Measurements from ENCODE around the gene POU3F3. TPM values are rescaled to one million over a fixed set of nuclear protein-coding genes. Genes with fewer than 3 reads are reported as not detected.

POU3F3 gene
- total RNA-seq, 1 donor from 2014 or later: not detected

DNA sequence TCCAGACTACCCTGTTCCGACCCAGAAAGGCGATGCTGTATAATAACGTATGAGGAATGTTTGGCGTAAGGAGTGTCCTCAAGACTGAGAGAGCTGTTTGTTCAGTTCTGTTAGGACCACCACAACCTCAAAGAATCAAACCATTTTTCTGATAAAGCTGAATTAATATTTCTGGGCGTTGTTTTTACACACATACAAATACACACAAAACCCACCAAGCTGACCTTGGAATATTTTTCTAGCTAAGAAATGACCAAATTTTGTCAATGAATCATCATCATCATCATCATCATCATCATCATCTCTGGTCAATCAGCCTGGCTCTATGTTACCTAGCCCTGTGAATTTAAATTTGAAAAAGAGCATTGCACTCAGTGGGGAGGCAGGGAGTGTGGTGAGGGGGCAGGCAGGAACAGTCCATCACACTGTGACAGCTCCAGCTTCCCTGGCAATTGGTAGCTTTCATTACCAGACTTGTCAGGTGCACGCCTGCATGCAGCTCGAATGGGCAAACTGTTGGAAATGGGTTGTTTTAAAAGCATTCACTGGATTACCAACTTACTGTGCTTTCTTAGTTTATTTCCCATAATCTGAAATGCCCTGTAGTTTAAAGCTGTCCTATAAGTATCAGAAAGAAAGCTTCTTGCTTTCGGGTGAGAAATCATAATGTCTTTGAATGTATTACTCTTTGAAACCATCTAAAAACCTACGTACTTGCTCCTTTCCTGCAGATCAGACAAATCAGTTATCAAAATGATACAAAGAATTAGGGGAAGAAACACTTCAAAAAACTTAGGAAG, 6.9 kb upstream of the POU3F3 start:
- DNase-seq (ENCODE audit: low read depth in 2 of 2): no peak

DNA sequence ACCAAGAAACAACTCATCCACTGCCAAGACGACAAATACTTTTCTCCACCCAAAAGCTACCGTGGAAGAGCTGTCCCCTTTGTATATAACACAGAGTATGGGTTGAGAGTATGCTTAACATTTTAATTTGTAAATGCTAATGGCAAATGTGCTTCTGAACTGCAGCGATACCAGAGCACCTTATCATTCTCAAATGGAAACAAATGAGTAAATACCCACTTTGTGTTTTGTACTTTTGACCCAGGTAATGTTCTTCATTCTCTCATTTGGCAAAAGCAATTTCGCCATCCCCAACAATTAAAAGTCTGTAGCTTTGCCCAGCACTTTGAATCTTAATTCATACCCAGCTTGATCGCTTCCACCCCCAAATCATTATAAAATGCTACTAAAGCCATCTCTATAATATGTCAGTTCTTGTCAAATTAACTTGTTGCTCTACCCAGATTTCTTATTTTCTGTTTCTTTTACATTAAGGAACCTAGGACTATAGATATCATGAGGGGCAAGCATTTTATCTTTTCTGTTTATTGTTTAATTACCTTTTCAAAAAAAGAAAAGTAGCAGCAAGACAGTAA, 6.2 kb upstream of the POU3F3 start:
- DNase-seq (ENCODE audit: low read depth in 2 of 2): no peak

DNA sequence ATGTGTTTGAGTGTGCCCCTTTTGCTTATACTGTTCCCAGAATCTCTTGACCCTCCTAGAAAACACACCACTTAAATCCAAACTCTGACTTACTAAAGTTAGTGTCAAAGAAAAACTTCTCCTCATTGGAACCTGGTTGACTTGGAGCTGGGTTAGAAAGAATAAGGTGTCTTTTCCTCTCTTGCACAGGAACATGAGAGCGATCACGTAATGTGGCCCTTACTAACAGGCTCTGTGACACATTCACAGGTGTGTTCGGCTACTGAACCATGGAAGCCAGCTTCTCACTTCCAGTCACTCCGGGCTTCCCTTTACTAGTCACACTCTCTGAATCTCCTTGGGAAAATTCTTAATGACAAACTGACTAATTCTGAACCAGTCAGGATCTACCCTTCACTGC, 5.4 kb upstream of the POU3F3 start:
- no peak for DNase-seq (ENCODE audit: low read depth in 2 of 2)

DNA sequence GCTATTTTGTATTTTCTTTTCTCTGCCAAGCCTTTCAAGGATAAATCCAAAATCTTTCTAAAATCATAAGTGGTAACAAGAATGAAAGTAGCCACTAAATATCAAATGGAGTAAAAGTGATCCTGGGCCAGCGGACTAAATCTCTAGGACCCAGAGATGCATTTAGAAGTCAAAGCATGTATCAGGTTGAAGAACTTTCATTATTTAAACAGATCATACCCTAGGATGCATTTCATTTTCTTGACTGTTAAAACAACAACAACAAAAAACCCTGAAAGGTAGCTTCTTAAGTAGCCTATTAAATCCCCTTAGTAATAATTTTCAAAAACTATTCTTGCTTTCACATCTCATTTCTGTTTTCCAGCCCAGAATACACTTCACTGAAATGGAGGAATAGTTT, 4.8 kb upstream of the POU3F3 start:
- no peak for DNase-seq (ENCODE audit: low read depth in 2 of 2)

DNA sequence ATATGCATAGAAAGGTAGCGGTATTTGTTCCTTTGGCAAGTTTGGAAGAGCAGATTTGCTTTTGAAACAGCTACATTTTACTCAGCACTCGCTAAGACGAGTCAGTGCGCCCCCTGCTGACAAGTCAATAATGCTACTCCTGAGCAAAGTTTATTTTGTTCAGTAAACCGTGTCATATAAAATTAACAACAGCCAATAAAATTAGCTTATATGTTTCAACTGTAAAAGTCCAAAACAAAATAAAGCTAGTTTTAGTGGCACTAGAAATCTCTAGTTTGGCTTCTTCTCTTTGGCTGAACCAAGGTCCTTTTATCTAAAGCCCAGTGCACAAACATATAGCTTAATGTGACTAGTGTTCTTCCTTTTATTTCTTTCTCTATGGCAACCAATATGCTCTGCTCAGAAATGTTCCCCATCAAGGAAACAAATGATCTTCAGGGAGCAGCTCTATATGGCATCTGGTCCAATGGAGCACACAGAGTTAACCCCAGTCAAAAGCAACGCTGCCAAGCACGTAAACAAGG, 4.2 kb upstream of the POU3F3 start:
- peak; percentile 65 to 70 for DNase-seq (ENCODE audit: low read depth in 2 of 2)

DNA sequence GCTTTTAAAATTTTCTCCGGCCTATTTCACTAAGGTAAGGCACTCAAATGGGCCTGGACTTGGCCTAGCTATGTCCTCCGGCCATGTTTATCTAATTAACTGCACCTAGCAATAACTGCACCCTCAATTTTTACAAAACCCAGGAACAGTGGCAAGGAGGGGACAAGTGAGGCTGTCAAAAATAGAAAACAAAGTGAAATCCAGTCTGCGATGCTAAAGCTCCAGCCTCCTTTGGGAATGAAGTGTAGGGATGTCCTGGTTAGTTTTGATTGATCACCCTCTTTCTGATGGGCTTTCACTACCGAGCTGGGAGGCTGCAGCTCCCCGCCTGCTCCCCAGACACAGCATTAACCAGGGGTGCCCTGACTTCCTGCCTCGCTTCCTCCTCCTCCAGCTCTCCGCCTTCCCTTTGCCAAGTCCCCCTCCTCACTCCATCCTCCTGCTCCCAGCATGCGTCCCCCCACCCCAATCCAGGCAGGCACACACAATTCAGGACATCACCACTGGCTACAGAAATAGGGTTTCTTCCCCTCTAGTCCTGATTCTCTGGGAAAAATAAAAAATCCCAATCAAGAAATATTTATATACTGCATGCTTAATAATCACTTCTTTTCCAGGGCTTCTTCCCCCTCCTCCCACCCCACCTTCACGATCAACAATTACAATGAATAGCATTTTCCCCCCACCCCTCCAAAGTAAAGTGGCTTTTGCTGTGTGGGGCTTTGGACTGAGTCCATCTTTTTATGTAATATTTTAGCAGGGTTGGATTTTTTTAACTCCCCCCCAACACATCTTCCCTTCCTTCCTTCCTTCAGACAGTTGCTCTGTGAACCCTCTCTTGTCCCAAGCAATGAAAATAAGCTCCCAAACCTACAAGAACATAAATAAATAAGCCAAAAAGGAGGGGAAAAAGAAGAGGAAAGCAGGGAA, 3.3 kb upstream of the POU3F3 start:
- DNase-seq (ENCODE audit: low read depth in 2 of 2): no peak

DNA sequence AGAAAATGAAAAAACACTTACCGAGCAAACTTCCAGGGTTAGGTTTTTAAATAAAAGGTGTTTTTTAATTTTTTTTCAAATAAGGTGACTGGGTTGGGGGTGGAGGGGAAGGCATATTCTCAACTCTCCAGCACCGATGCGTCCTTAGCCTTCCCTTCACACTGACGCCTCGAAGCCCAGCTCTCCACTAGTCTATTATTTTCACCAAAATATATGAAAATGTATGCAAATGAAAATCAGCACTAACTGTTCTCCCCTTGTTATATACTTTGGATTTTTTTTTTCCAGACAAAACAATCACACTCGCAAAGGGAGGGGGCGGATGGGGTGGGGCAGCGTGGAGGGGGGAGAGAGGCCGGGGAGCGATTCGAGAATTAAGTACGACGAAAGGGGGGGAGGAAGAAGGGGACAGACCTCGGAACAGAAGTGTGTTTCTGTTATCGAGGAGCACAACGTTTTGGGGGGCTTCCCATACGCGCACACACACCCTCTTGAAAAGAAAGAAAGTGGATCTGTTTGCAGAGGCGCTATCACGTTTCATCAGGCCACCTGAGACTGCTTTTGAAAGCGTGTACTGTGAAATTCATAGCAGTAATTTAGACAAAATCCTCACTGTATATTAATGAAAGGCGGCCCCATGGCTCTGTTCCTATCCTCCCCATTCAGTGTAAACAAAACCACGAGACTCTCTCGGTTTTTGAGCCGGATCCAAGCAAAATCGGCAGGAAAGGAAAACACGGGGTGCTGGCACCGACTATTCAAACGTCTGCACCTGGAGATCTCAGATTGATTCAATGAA, 2.4 kb upstream of the POU3F3 start:
- no peak for DNase-seq (ENCODE audit: low read depth in 2 of 2)

DNA sequence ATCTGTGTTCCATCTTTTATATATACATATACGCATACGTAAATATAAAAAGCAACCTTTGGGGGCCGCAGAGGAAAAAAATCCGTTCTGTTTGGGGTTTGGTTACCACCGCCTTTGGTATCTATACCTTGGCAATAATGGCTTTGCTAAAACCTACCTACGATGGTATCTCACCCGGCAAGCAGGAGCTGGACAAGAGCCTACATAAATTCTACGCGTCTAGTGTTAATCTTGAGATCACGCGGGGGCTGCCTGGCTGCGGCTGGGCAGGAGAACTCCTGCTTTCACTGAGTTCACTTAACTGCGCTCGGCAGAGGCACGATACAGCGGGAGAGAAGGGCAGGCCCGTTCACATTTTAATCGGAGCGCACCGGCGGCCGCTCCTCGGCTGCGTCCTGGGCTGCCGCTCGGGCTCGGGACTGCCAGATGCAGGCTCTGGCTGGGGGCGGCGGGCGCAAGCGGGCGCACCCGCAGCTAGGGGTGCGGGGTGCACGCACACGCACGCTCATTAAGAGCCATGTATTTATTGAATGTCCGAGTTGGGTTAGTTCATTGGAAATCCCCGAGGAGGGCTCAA, 1.7 kb upstream of the POU3F3 start:
- peak in 1 of 2 donors; percentile 24 for DNase-seq (ENCODE audit: low read depth in 2 of 2)

DNA sequence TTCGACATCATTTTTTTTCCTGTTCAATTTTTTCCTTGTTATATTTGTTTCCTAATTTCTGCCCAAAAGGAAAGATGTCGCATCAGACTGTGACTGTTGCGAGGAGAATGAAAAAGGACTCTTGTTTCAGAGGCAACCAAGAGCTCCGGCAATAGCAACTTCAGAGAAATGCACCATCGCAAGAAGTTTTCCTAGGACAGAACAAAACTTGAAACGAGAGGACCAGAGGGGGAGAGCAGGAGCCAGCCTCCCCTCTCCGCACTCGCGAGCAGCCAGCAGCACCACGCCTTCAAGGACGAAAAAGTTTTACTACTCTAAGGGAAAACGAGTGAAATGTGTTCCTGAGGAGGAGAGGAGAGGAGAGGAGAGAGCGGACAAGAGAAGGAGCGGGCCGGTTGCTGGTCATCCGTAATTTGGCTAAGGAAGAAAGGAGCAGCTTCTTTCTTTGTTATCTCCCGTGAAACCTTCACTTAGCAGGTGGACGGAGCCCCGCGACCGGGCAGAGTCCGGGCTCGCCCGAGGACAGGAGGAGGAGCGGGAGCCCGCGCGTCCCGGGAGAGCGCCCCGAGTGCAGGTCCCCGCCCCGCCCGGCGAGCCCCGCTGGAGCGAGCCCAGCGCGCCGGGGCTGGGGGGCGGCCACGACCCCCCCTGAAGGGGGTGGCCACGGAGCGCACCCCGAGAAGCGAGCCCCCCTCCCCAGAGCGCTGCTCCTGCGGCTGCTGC, 744 bp downstream of the POU3F3 start:
- DNase-seq (ENCODE audit: low read depth in 2 of 2): no peak

DNA sequence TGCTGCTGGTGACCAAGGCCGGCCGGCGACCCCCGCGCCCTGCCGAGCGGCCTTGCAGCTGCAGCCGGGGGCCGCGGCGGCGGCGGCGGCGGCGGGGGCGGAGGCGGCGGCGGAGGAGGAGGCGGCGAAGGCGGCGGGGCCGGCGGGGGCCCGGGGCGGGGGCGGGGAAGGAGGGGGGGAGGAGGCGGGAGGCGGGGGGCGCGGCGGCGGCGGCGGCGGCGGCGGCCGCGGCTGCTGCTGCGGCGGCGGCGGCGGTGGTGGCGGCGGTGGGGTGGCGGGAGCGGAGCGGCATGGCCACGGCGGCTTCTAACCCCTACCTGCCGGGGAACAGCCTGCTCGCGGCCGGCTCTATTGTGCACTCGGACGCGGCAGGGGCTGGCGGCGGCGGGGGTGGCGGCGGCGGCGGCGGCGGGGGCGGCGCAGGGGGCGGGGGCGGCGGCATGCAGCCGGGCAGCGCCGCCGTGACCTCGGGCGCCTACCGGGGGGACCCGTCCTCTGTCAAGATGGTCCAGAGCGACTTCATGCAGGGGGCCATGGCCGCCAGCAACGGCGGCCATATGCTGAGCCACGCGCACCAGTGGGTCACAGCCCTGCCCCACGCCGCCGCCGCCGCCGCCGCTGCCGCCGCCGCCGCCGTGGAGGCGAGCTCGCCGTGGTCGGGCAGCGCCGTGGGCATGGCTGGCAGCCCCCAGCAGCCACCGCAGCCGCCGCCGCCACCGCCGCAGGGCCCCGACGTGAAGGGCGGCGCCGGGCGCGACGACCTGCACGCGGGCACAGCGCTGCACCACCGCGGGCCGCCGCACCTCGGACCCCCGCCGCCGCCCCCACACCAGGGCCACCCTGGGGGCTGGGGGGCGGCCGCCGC, 1.5 kb downstream of the POU3F3 start:
- peak in 1 of 2 donors; percentile 16 for DNase-seq (ENCODE audit: low read depth in 2 of 2)

DNA sequence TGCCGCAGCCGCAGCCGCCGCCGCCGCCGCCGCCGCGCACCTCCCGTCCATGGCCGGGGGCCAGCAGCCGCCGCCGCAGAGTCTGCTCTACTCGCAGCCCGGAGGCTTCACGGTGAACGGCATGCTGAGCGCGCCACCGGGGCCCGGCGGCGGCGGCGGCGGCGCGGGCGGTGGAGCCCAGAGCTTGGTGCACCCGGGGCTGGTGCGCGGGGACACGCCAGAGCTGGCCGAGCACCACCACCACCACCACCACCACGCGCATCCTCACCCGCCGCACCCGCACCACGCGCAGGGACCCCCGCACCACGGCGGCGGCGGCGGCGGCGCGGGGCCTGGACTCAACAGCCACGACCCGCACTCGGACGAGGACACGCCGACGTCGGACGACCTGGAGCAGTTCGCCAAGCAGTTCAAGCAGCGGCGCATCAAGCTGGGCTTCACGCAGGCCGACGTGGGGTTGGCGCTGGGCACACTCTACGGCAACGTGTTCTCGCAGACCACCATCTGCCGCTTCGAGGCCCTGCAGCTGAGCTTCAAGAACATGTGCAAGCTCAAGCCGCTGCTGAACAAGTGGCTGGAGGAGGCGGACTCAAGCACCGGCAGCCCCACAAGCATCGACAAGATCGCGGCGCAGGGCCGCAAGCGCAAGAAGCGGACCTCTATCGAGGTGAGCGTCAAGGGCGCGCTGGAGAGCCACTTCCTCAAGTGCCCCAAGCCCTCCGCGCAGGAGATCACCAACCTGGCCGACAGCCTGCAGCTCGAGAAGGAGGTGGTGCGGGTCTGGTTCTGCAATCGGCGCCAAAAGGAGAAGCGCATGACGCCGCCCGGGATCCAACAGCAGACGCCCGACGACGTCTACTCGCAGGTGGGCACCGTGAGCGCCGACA, 2.4 kb downstream of the POU3F3 start:
- no peak for DNase-seq (ENCODE audit: low read depth in 2 of 2)

DNA sequence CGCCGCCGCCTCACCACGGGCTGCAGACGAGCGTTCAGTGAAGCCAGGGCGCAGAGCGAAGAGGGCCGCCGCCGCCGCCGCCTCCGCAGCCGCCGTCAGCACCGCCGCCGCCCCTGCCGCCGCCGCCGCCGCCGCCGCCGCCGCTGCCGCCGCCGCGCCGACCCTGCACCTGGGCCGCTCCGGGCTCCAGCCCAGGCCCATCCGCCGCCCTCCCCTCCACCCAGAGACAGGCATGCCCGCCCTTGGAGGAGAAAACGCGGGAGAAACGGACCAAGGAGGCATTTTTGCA, 3.0 kb downstream of the POU3F3 start:
- DNase-seq (ENCODE audit: low read depth in 2 of 2): peak in 1 of 2 donors; percentile 13

DNA sequence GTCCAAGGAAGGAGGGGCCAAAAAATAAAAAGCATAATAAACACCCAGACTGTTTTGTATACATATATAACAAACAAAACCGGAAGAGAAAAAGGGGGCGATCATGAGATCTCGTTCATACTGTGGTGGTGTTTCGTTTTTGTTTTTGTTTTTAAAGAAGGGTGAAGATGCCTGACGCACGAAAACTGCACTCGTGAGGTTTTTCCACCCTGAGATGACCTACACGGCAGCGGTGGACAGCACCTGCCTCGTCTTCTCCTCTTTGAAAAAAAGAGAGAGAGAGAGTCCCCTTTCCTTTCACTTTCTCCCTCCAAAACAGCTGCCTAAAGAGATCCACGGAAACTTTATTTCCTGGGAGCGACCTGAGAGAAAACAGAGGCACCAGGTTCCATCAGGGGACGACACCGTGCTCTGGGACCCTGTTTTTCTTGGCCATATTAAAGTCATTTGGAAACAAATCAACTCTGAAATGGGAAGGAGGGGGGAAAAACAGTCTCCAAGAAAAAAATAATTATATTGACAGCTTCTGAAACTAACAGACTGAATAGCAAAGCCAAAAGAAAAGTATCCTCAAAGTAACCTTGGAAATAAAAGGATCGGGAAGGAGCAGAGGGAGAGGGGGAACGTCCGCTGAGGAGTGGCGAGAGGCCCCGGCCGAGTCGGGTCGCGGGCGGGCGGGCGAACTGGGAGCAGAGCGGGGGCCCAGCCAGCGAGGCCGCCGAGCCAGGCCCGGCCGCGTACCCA, 3.5 kb downstream of the POU3F3 start:
- no peak for DNase-seq (ENCODE audit: low read depth in 2 of 2)

DNA sequence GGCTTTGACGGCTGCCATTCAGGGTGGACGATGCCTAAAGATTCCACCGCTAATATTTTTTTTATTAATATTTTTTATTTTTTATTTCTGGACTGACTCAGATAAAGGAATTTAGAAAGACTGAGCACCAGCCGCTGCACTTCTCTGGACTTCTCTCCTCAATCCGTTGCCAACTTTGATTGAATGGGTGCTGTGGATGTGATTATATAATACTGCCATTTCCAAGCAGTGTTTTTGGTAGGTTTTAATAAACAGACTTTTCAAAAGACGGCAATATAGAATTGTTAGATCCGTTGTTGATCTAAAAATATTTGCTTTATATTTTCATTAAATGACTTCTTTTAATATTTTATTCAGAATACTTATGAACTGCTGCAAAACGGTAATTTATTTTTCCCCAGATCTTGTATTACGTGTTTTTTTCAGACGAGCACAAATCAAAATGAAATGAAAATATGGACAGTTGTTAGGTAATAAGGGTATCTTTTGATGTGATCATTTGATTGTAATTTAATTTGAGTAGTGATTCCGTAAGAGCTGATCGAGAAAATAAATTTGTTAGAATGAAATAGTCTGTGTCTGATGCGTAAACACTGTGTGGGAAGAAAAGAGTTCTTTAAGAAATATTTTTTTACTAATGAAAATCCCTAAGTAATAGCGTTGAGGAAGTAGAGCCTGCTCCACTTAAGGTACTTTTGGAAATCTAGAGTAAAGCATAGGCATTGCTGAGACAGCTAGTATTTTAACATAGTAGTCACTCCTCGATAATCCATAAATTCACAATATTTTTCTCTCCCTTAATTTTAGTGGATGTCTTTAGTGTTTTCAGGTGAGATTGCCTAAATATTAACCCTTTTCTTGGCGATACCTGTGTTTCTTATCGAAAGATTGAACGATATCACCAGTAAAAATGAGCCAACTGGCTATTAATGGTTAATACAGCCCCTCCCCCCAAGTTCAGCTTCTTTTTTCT, 4.4 kb downstream of the POU3F3 start:
- DNase-seq (ENCODE audit: low read depth in 2 of 2): no peak

DNA sequence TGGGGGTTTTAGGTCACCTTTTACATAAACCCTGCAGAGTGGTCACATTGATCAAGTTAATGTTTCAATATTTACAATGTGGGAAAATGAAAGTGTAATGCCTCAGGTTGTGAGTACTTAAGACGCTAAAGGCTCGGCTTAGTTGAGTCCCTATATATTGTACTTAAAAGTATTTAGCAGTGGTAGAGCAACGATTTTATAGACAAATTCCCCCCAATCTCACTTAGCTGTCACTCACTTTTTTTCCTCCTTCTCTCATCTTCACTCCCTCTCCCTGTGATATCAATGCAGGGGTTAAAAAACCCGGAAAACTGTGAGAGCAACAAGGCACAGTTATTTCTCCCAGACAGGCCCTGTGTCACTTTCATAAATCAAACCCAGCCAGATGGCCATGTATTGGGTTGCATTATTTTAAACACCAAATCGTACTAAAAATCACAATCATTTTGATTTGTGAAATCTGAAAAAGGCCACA, 5.4 kb downstream of the POU3F3 start:
- DNase-seq (ENCODE audit: low read depth in 2 of 2): no peak

DNA sequence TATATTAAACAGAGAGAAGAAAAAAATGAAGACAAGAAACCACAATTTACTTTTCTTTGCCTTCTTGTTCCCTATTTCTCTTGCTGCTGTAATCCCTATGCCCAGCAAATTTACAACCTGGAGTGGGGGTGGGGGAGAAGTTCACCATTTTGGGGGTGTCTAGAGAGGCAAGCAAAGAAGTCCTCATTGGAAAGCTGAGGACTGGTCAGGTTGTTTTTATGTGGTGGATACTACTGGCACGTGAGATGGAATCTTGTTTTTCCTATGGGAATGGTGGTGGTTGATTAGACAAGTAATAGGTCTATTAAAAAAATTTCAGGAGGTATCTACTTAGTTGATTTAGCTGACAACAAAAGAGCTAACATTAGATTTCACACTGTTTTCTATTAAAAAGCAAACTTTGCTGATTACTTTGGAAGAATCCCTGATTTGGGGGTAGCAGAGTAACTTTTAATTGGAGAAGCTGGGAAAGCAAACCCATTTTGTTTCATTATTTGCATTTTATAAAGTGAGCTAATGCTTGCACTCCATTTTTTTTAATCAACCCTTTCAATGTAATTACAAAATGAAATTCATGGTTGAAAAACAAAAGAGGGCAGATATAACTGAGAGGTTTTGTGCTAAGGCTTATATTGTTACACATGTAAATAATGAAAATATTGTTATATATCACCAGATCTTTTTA, 6.0 kb downstream of the POU3F3 start:
- DNase-seq (ENCODE audit: low read depth in 2 of 2): no peak

All from lung microvascular endothelial cell (primary cell).